ENCODE results near the gene TBC1D7.

The TBC1D7 gene

DNA sequence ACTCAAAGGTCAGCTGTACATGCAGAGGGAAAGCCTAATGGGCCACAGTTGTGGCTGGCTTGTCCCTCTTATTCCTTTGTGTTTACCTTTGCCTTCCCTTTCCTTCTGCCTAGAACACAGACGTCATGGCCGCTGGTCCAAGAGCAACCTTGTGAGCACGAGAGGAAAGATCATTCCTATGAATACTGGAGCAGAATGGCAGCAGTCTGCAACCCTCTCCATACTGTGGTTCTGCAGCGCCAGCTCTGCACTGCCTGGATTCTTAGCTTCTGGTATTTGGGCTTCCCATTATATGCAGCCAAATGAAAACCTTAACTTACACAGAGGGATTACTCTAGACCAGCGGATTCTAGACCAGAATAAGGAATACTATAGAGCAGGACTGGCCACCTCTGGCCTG is 12.4 kb downstream of the TBC1D7 start:
- TF ChIP-seq GATA3 (IDR thresholded peaks at IDR 0.05; ENCODE audit: low read depth, low read length) (no peak), GATA2 (IDR thresholded peaks at IDR 0.05; ENCODE audit: low read depth, low read length) (no peak)

DNA sequence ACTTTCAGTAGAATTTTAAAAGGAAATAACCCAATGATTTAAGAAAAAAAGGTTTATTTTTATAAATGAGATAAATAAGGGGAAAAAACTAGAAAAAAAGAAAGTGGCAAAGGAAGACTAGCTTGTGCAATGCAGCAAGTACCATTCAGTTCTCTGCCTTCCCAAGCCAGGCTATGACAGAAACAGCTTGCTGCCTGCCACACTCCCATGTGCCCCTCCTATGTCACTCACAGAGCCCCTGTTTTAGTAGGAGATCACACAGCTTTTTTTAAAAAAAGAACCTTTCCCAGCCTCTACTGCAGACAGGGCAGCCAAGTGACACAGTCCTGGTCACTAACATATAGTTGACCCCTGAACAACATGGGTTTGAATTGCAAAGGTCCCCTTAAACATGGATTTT is 13.5 kb downstream of the TBC1D7 start:
- TF ChIP-seq GATA2 (IDR thresholded peaks at IDR 0.05; ENCODE audit: low read depth, low read length) = no peak

DNA sequence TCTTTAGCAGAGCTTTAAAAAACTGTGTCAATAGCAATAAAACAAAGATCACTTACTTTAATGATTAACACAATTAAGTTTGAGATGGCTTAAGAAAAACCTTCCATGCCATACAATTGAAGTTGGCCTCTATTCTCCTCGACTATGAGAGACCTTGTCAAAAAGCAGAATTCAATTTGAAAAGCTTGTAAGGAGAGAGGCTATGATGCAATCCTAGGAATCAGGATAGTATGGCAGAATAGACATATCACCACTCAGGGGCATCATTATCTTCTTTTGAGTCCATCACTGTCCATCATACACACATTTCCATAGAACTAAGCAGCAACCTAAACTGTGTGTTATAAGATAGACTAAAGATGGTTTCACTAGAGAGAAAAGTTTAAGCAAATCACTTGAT is 17.2 kb downstream of the TBC1D7 start:
- no peak for TF ChIP-seq GATA2 (IDR thresholded peaks at IDR 0.05; ENCODE audit: low read depth, low read length)
- no peak for TF ChIP-seq GATA3 (IDR thresholded peaks at IDR 0.05; ENCODE audit: low read depth, low read length)

DNA sequence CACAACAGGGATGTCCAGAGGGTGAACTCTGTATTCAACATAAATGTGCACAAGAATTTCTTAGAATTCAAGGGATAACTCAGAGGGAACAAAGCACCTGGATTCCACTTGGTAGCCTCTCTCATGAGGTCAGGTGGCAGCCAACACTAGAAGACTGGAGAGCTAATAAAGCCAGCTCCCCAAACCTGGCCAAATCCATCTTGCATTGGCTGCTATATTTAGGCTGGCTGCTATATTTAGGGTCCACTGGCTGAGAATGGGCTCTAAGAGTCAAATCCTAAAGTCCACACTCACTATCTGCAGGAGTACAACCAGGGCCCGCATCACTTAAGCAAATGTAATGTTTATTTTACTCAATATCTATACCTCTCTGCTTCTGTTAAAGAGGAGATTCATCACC is 20.0 kb downstream of the TBC1D7 start:
- TF ChIP-seq GATA2 (IDR thresholded peaks at IDR 0.05; ENCODE audit: low read depth, low read length) (no peak), GATA3 (IDR thresholded peaks at IDR 0.05; ENCODE audit: low read depth, low read length) (no peak)

DNA sequence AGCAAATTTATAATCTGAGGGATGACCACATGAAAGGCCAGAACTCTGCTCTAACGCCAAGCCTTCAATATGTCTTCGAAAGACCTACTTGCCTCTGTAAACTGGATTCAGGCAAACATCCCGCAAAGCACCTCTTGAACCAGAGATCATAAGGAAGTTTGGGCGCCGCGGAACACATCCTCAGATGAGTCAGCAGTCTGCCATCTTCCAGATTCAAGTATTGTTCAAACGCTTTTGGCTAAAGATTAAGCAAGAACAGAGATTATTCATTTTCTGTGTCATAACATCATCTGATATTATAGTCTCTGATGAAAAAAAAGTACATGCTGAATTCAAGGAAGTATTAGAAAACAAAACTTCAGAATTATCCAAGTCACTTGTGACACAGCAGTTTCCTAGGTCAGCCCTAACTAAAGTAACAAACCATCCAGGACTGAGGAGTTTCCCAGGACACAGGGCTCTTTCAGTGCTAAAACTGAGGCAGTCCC is 20.8 kb downstream of the TBC1D7 start:
- TF ChIP-seq GATA2 (IDR thresholded peaks at IDR 0.05; ENCODE audit: low read depth, low read length) (no peak), GATA3 (IDR thresholded peaks at IDR 0.05; ENCODE audit: low read depth, low read length) (no peak)

DNA sequence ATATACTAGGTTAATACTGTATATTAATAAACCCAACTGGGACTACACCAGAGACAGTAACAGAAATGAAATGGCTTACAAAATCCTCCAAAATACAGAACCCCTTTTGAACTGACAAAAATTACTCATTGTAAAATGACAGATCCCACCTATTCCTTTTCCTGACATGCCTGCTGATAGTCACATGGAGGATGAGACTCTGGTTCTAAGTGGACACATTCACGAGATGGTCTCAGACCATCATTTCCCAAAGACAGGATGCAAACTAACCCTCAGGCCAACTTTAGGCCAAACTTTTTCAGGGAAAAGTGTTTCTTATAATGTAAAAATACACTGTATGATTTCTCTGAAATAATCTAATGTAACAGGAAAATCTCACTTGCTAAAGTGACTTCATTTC is 22.5 kb downstream of the TBC1D7 start:
- TF ChIP-seq GATA3 (IDR thresholded peaks at IDR 0.05; ENCODE audit: low read depth, low read length) (no peak), GATA2 (IDR thresholded peaks at IDR 0.05; ENCODE audit: low read depth, low read length) (no peak)

DNA sequence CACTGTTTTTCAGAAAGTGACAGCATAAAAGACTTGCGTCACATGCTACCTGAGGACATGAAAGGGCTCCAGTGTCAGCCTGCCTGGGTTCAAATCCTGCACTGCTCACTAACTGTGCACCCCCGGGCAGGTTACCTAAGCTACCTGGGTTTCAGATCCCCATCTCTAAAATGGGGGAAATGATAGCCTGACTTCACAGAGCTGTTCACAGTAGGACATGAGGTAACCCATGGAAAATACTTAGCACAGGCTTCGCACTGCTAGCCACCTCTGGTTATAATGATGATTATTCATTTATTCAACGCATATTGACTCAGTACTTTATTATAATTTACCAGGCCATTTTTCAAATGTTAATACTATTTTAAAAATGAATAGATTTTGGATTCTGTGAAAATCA is 23.0 kb downstream of the TBC1D7 start:
- no peak for TF ChIP-seq GATA2 (IDR thresholded peaks at IDR 0.05; ENCODE audit: low read depth, low read length)
- TF ChIP-seq GATA3 (IDR thresholded peaks at IDR 0.05; ENCODE audit: low read depth, low read length) = no peak

DNA sequence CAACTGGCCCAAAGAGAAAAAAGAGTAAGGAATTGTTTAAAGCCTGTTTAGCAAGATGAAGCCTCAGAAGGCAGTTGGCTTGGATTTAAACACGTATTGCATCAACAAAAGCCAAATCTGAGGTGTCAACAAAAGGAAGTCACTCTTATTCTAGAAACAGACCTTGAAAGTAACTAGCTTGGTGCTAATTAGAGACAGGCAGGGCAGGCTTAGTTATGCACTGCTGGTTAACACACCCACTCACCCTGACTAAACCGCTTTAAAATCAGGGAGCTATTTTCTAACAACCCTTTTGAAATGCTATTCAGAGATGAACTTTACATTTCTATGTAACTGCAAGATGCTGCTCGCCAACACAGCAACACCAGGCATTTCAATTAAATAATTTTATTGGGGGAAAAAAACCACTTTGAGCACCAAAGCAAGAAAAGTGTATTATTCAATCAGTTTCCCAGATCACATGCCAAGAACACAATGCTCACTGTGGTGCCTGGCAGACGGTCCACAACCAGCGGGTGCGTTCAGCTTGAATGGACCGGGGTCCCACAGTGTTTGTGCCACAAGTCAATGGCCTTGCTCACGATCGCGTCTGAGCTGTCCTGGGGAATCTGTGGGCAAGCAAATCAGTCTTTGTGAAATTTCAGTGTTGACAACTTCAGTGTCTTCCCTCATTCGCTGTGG is 23.6 kb downstream of the TBC1D7 start:
- TF ChIP-seq GATA2 (IDR thresholded peaks at IDR 0.05; ENCODE audit: low read depth, low read length) = no peak
- TF ChIP-seq GATA3 (IDR thresholded peaks at IDR 0.05; ENCODE audit: low read depth, low read length) = no peak

DNA sequence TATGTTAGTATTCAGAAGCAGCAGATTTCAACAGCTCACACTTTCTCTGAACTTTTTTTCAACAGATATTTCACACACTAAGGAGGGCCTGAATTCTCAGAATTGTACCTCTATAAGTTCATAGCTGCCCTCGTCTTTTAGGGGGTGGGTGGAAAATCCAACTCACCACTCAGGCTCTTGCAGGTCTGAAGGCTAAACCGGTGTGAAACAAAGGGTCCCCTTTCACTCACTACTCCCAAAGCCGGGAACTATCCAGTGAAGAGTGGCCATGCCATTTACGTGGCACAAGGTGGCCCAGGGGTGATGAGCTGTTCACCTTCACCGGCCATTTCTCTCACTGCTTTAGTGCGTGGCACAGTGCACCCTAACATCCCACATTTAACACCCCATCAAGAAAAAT is 24.2 kb downstream of the TBC1D7 start:
- TF ChIP-seq GATA3 (IDR thresholded peaks at IDR 0.05; ENCODE audit: low read depth, low read length) = no peak
- no peak for TF ChIP-seq GATA2 (IDR thresholded peaks at IDR 0.05; ENCODE audit: low read depth, low read length)

DNA sequence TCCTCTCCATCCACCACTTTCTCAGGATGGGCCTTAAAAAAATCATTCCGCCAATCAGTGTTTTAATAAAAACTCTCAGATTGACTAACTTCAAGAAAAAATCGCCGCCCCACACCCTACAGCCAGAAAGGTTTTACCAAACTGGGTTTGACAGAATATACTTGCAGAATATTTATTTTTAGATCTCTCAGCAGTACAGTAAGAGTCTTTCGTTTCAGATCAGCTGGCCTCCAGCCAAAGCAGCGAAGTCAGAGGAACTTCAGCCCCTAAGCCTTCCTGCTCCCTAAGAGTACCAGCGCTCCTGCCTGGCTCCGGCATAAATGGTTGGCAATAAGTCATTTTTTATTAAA is 24.7 kb downstream of the TBC1D7 start:
- TF ChIP-seq GATA3 (IDR thresholded peaks at IDR 0.05; ENCODE audit: low read depth, low read length) = no peak

DNA sequence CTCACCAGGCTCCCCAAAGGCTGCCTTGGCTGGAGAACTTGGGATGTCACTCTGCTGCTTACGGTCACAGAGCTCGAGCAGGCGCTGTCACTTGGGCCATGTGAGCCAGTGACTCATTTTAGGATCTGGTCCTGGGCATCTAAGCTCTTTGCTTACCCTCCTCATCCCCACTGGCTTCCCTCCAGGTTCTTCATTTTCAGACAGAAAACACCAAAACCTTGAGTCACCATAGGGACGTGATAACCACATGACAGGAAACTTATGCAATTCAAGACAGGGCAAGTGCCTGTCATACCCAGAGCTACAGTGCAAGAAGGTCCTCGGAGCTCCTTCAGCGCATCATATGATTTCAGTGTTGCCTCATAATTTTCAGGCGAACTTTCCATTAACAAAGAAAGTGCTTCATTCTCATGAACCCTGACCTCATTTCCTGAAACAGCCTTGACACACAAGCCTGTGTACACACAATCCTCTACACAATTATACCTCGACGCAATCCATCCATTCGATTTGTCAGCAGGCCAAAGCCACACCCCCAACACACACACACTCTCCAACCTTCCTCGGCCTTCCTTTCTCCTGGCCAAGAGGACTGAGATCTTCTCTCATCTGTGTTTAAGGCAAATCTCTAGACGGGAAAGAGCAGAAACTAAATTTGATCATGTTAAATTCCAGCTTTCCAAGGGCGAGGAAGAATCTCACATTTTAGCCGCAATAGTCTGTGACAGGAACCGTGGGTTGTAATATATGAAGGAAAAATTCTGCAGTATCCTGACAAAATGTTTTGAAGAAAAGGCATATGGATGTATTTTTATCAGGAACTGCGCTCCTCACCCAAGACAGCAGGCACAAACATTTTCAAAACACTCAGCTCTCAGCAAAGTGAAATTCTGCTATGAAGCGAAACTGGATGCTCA is 25.3 kb downstream of the TBC1D7 start:
- TF ChIP-seq GATA2 (IDR thresholded peaks at IDR 0.05; ENCODE audit: low read depth, low read length) (no peak), GATA3 (IDR thresholded peaks at IDR 0.05; ENCODE audit: low read depth, low read length) (no peak)

DNA sequence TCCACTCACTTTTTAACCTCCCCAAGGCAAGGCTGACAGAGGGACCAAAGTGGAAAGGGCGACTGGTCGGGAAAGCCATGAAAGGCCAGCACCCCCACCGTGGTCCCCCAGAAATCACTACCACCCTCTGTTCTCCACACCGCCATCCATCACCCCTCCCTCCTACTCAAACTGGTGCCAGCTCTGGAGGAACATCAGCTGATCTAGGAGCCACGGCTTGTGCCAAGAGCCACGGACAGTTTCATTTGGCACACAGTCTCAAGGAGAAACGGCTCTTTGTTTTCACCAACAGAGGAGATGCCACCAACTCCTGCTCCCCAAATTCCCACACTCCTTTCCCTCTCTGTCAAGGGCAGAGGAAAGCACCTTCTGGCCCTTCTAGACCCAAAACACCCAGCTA is 26.0 kb downstream of the TBC1D7 start:
- no peak for TF ChIP-seq GATA3 (IDR thresholded peaks at IDR 0.05; ENCODE audit: low read depth, low read length)
- TF ChIP-seq GATA2 (IDR thresholded peaks at IDR 0.05; ENCODE audit: low read depth, low read length) = no peak

DNA sequence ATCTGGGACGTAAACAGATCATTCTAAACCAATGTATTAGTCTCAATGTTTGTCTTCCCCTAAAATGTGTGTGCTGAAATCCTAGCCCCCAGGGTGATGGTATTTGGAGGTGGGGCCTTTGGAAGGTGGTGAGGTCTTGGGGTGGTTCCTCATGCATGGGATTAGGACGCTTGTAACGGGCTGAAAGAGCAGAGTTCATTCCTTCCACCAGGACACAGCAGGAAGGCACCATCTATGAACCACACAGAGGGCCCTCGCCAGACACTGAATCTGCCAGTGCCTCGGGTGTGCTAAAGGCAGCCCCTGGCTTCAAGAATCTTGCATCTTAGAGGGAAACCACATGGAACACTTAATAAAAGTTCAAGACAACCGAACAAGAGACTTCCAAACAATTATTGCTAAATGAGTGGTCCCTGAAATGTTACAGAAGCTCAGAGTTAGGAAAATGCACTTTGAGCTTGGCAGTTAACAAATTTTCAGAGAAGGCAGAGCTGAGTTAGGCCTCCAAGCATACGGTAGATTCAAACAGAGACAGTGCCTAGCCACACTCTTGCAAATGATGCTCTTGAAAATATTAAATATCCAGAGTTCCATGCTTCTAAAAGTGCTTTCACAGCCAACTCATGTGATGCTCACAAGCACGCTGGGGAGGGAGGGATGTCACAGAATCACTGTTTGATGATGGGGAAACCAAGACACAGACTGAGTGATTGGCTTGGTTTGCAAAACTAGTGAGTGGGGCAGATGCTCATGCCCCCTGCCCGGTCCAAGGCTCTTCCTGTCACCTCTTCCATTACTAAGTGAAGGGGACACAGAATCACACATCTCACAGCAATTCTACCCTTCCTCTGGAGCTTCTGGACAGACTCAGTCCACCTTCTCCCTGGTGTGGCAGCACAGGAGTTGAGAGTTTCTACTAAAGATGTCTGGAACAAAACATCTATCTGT is 27.4 kb downstream of the TBC1D7 start:
- TF ChIP-seq GATA3 (IDR thresholded peaks at IDR 0.05; ENCODE audit: low read depth, low read length) = no peak
- TF ChIP-seq GATA2 (IDR thresholded peaks at IDR 0.05; ENCODE audit: low read depth, low read length) = no peak

DNA sequence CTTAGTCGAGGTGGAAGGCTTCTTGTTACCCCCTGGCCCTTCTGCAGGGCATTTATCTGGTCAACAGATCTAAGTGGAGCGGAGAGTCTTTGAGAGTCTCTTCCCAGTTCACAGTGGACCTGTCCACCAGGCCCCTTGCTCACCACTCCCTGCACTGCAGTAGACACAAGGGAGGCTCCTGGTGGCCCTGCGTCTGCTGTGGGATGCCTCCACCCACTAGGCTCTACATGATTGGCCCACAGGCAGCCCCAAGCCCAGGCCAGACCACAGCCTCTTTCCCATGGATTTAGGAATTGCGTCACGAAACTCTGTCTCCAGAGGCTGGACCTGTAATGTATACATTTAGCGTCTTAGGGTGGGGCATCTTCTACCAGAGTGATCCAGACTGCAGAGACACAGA is 28.4 kb downstream of the TBC1D7 start:
- no peak for TF ChIP-seq GATA2 (IDR thresholded peaks at IDR 0.05; ENCODE audit: low read depth, low read length)
- no peak for TF ChIP-seq GATA3 (IDR thresholded peaks at IDR 0.05; ENCODE audit: low read depth, low read length)
